HG03039 (cell line): Measurements from ENCODE around the gene MDK.
A peak's percentile ranks its signal among the peaks of the same experiment; 100 is the strongest.

ENCODE experiments used
- ATAC-seq: cut with Tn5 transposase; IDR thresholded peaks from one replicate; pipeline ENCODE4 v1.9.1; 2021; ENCODE audit warnings: mild to moderate bottlenecking, moderate library complexity; ENCODE audit not compliant: unreplicated experiment

MDK gene

GRCh38 chr11:46381048-46381818, at the start of gene MDK:
Gene MDK (plus strand): TSS chr11:46381669. CDS start chr11:46382058, 389 bp downstream.
- ATAC-seq = no peak

DNA sequence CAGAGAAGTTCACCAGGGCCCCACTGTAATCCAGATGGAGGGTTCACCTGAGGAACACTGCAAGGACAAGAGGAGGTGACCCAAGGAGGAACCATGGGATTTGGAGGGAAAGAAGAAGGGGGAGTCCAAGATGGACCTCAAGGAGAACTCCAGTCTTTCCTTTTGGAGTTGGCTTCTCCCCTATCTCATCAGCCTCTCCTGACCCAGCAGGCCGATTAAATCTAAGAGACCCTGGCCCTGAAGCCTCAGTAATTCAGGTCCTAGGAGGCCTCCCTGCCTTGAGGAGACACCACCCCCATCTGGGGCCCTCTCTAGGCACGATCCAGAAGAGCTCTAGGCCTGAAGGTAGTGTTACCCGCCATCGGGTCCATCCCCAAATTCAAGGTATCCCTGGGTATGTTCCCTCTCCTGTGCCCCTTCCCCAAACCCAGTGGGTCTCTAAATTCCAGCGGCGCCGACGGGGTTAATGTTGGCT, 49.3 kb upstream of the MDK start:
- no peak for ATAC-seq

DNA sequence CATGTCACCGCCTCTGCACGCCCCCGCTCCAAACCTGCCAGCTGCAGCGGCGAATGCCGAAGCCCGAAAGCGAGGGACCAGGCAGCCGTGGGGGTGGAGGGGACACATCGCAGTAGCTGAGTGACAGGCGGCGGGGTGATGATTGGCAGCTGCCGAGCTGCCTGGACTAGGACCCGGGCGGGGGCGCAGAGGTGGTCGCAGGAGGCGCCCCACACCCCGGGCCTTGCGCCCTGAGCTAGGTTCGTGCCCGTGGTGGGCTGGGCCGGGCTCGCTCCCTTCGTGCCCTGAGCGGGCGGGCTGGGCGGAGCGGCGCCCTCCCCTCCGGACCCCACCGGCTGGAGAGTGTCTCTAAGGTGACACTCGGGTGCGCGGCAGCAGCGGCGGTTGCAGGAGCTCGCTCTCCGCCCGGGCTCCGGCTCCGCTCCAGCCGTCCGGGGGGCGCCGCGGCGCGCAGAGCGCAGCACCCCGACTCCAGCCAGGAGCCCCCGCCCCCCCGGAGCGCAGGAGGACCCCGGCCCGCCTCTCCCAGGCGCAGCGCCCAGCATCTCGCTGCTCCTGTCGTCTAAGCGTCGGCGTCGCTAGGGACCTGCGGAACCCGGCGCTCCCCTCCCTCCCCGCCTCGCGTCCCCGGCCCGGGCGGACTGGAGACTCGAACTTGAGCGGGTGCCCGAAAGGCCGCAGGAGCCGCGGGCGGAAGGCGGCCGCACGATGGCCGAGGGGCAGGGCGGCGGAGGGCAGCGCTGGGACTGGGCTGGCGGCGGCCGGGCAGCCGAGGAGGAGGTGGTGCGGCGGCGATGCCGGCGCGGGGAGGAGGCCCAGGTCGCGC, 48.7 kb upstream of the MDK start:
- ATAC-seq = no peak

GRCh38 chr11:46333394-46333947, 48.0 kb upstream of the MDK start:
- no peak for ATAC-seq

DNA sequence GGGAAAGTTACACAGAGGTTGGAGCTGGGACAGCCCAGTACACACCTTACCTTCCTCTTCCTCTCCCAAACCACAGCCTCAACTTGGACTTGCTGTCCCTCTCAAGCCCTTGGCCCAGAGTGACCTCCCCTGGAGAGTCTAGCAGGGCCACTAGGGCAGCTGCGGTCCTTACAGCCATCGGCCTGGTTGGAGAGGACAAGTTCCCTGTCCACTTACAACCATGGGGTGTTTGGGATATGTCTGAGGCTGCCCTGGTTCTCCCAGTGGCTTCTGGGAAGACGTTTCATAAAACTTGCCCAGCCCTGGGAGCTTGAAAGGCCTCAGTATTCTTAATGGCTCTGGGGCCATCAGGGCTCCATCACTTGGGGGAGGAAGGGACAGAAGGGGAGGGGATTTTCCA, 47.3 kb upstream of the MDK start:
- ATAC-seq = no peak

DNA sequence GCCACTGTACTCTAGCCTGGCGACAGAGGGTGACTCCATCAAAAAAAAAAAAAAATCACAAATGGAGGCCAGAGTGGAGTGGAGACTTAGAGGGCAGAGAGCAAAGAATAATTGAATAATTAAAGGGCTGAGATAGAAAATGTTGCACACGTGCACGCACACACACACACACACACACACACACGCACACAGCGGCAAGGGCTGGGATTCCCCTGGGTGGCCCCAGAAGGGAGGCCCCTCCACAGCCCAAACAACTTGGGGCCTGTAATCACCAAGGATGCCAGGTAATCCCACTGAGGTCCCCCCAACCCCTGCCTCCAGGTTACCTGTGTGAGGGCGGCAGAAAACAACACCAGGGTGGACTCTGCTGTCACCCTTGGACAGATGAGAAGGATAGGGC, 46.2 kb upstream of the MDK start:
- no peak for ATAC-seq

- ATAC-seq = no peak
Observed at GRCh38 chr11:46335890-46336562, 45.4 kb upstream of the MDK start.

- no peak for ATAC-seq
Observed at GRCh38 chr11:46336563-46337180, 44.8 kb upstream of the MDK start.

DNA sequence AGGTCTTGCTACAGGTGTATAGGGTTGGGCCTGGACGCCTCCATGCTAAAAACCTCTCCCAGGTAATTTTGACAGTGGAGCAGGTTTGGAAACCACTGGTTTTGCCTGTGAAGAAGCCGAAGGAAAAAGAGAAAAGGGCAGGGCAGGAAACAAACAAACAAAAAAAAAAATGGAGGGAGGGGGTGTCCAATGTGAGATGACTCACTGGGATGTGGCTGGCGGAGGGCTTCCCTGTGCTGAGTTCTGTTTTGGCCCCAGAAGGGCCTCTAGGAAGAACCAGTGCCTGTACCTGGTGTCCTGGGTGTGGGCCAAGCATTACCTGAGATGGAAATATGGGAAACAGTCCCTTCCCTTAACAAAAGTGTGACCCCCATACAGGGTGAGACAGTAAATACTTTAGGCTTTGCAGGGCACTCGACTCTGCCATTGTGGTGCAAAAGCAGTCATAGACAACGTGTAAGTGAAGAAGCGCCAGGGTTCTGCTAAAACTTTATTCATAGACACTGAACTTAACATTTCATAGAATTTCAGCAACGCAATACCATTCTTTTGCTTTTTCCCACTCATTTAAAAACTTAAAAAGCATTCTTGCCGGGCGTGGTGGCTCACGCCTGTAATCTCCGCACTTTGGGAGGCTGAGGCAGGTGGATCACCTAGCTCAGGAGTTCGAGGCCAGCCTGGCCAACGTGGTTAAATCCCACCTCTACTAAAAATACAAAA, 43.7 kb upstream of the MDK start:
- ATAC-seq = no peak

GRCh38 chr11:46338636-46338987, 42.9 kb upstream of the MDK start:
- ATAC-seq = no peak

DNA sequence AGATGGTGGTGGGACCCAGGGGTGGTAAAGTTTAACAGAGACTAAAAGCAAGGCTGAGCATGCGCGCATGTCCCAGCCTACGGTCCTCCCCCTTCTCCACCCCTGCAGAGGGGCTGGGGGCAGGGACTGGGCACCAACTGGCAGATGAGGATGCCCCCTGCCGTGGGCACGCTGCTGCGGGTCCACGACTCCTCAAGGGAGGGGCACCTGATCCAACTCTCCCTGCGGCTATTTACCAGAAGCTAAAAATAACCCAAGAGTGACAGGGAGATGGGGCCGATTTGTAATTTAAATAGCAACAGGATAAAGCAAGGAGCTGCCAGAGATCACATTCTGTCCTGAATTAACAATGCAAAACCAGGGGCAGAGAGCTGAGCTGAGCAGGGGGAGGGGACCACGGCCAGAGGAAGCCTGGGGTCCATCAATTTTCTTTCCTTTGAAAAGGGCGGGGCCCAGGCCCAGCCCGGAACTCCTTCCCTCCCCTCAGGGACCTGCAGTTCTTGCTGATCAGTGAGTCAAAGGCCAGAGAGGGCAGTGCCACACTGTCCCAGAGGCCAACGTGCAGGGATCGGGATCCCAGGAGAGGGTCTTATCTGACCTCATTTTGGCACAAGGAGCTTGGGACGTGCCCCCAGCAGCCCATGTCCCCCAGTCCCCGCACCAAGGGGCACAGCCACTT, 42.3 kb upstream of the MDK start:
- no peak for ATAC-seq

- ATAC-seq = no peak
Observed at GRCh38 chr11:46339816-46340215, 41.7 kb upstream of the MDK start.

- ATAC-seq = no peak
Observed at GRCh38 chr11:46341454-46341853, 40.0 kb upstream of the MDK start.

- ATAC-seq = no peak
Observed at GRCh38 chr11:46342239-46342638, 39.2 kb upstream of the MDK start.

DNA sequence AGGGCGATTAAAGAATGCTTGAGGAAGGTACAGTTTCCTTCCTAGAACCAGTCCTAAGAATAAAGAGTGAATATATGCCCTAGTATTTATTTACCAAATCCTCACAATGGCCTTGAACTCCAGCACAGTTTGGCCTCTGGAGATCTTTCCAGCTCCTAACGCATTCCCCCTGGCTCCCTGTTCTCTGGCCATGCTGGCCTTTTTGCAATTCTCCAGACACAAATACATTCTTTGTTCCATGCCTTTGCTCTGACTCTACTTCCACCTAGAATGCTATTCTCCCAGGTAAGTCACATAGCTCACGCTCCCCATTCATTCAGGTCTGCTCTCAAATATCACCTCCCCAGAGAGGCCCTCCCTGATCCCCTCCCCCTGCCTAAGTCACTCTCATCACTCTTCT, 37.9 kb upstream of the MDK start:
- ATAC-seq = no peak

DNA sequence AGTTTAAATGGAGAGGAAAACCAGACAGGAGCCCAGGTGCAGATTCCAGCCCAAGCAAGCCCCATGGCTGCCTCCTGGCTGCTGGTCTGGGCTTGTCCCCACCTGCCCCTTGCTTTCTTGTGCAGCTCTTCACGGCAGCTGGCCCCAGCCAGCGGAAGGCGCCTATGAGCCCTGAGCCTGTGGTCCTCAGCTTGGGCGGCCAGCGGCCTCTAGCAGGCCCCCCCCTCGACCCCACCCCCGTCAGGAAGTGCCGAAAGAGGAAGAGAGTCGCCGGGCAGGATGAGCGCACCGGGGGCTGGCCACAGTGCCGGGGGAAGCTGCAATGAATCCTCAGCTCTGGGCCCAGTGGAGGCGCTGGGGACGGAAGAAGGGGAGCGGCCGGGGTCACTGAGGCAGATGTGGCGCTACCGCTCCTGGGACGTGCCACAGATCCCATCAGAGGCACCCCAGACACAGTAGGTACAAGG, 36.3 kb upstream of the MDK start:
- ATAC-seq = no peak

GRCh38 chr11:46345881-46346484, 35.5 kb upstream of the MDK start:
- no peak for ATAC-seq

- peak; percentile 74 for ATAC-seq
Observed at GRCh38 chr11:46346886-46347636, 34.4 kb upstream of the MDK start, which contains the start of gene DGKZ. Gene DGKZ (plus strand): TSS chr11:46347463. CDS start chr11:46347660, 197 bp downstream.
